ENCODE data around the gene AKAP4. TPM values are rescaled to one million over a fixed set of nuclear protein-coding genes. Genes with fewer than 3 reads are reported as not detected.

AKAP4 gene
- total RNA-seq, 1 donor from 2014 or later = not detected

- ATAC-seq = no peak
- intact Hi-C loops (cut with DNase I) = no loop called here
- DNase-seq = no peak
- Histone ChIP-seq H3K9me3 (no peaks in the 10 kb centered on the region), H3K4me3 (no peak overlapping the region), H3K4me1 (no peaks in the 10 kb centered on the region), H3K27ac (no peak overlapping the region), H3K36me3 (no peaks in the 10 kb centered on the region), H3K27me3 (no peaks in the 10 kb centered on the region)
- TF ChIP-seq CTCF (IDR thresholded peaks at IDR 0.05) = no peak
Observed at GRCh38 chrX:50167366-50167765, 33.4 kb downstream of the AKAP4 start.

- ATAC-seq = no peak
- DNase-seq = no peak
- Histone ChIP-seq H3K27me3 (no peaks in the 10 kb centered on the region), H3K4me1 (no peaks in the 10 kb centered on the region), H3K36me3 (no peaks in the 10 kb centered on the region), H3K27ac (no peak overlapping the region), H3K4me3 (no peak overlapping the region), H3K9me3 (no peaks in the 10 kb centered on the region)
- TF ChIP-seq CTCF (IDR thresholded peaks at IDR 0.05) = no peak
- intact Hi-C loops (cut with DNase I) = no loop called here
Observed at GRCh38 chrX:50165727-50166126, 35.1 kb downstream of the AKAP4 start.

GRCh38 chrX:50161127-50161526, 39.7 kb downstream of the AKAP4 start:
- H3K4me1 ChIP-seq = no peaks in the 10 kb centered on the region
- no peak overlapping the region for H3K27ac ChIP-seq
- H3K27me3 ChIP-seq = no peaks in the 10 kb centered on the region
- DNase-seq (no peak), ATAC-seq (no peak)
- no peak overlapping the region for H3K4me3 ChIP-seq
- no peaks in the 10 kb centered on the region for H3K36me3 ChIP-seq
- TF ChIP-seq CTCF (IDR thresholded peaks at IDR 0.05) = no peak
- intact Hi-C loops (cut with DNase I) = no loop called here
- H3K9me3 ChIP-seq = no peaks in the 10 kb centered on the region

- intact Hi-C loops (cut with DNase I) = no loop called here
- Histone ChIP-seq H3K36me3 (no peaks in the 10 kb centered on the region), H3K27me3 (no peaks in the 10 kb centered on the region), H3K4me1 (no peaks in the 10 kb centered on the region), H3K9me3 (no peaks in the 10 kb centered on the region), H3K4me3 (no peak overlapping the region), H3K27ac (no peak overlapping the region)
- TF ChIP-seq CTCF (IDR thresholded peaks at IDR 0.05) = no peak
- DNase-seq (no peak), ATAC-seq (no peak)
Observed at GRCh38 chrX:50158593-50158992, 42.2 kb downstream of the AKAP4 start.

GRCh38 chrX:50157545-50158135, 43.2 kb downstream of the AKAP4 start:
- Histone ChIP-seq H3K4me1 (no peaks in the 10 kb centered on the region), H3K36me3 (no peaks in the 10 kb centered on the region), H3K9me3 (no peaks in the 10 kb centered on the region), H3K27me3 (no peaks in the 10 kb centered on the region), H3K27ac (no peak overlapping the region), H3K4me3 (no peak overlapping the region)
- TF ChIP-seq CTCF (IDR thresholded peaks at IDR 0.05) = no peak
- ATAC-seq (no peak), DNase-seq (no peak)
- intact Hi-C loops (cut with DNase I) = no loop called here

GRCh38 chrX:50154429-50154828, 46.4 kb downstream of the AKAP4 start:
- TF ChIP-seq CTCF (IDR thresholded peaks at IDR 0.05) = no peak
- ATAC-seq = no peak
- DNase-seq = no peak

More at GRCh38 chrX:50154429-50154828, 46.4 kb downstream of the AKAP4 start:
- Histone ChIP-seq H3K4me3 (no peak overlapping the region), H3K9me3 (no peaks in the 10 kb centered on the region), H3K27ac (no peak overlapping the region), H3K4me1 (no peaks in the 10 kb centered on the region), H3K27me3 (no peaks in the 10 kb centered on the region), H3K36me3 (no peaks in the 10 kb centered on the region)
- intact Hi-C loops (cut with DNase I) = no loop called here

Data from upper lobe of right lung (tissue), 1 donor.